Trophoblast cell (in vitro differentiated cells and primary cell): Measurements from ENCODE around the gene CSTA.

Experiments
- DNase-seq, 2 donors: peaks; one replicate each; pipeline ENCODE4 v3.0.0-alpha.2; 2016
- H2AFZ ChIP-seq: 2 replicates; pipeline ENCODE4 v1.6.1; 2013; ENCODE audit warnings: low read length, moderate library complexity, mild to moderate bottlenecking; ENCODE audit not compliant: insufficient read depth, poor library complexity
- H2AK5ac ChIP-seq: 2 replicates; pipeline ENCODE4 v1.6.1; 2013; ENCODE audit warnings: mild to moderate bottlenecking, low read length
- H2BK120ac ChIP-seq: 2 replicates; pipeline ENCODE4 v1.6.1; 2013; ENCODE audit warnings: low read length, mild to moderate bottlenecking, moderate library complexity; ENCODE audit not compliant: insufficient read depth, poor library complexity
- H2BK12ac ChIP-seq: 2 replicates; pipeline ENCODE4 v1.6.1; 2013; ENCODE audit warnings: mild to moderate bottlenecking, low read length, moderate library complexity
- H2BK5ac ChIP-seq: 2 replicates; pipeline ENCODE4 v1.6.1; 2013; ENCODE audit warnings: low read length, low read depth, moderate library complexity, mild to moderate bottlenecking; ENCODE audit not compliant: poor library complexity
- H3K14ac ChIP-seq: 2 replicates; pipeline ENCODE4 v1.6.1; 2013; ENCODE audit warnings: mild to moderate bottlenecking, low read length
- H3K18ac ChIP-seq: 2 replicates; pipeline ENCODE4 v1.6.1; 2013; ENCODE audit warnings: mild to moderate bottlenecking, low read length
- H3K23ac ChIP-seq: 2 replicates; pipeline ENCODE4 v1.6.1; 2013; ENCODE audit warnings: low read length
- H3K27ac ChIP-seq: 2 replicates; pipeline ENCODE4 v1.5.1; 2013; ENCODE audit warnings: low read depth, mild to moderate bottlenecking, inconsistent platforms, low read length, moderate library complexity
- H3K27me3 ChIP-seq: 2 replicates; pipeline ENCODE4 v1.6.1; 2013; ENCODE audit warnings: inconsistent platforms, mild to moderate bottlenecking, low read length, moderate library complexity; ENCODE audit not compliant: insufficient read depth
- H3K36me3 ChIP-seq, 2 experiments: 1 replicate in 1 of 2; 2 replicates in 1 of 2; pipeline ENCODE4 v1.6.1; 2013; ENCODE audit warnings: low read length in 2 of 2, mild to moderate bottlenecking in 2 of 2, moderate library complexity in 1 of 2; ENCODE audit not compliant: insufficient read depth in 2 of 2, control insufficient read depth in 1 of 2
- H3K4ac ChIP-seq: 2 replicates; pipeline ENCODE4 v1.6.1; 2013; ENCODE audit warnings: low read depth, mild to moderate bottlenecking, low read length, moderate library complexity
- H3K4me1 ChIP-seq, 2 experiments: 1 replicate in 1 of 2; 2 replicates in 1 of 2; pipeline ENCODE4 v1.6.1; 2013; ENCODE audit warnings: low read length in 2 of 2, mild to moderate bottlenecking in 2 of 2, moderate library complexity in 1 of 2; ENCODE audit not compliant: insufficient read depth in 2 of 2, control insufficient read depth in 1 of 2
- H3K4me2 ChIP-seq: 2 replicates; pipeline ENCODE4 v1.6.1; 2013; ENCODE audit warnings: inconsistent platforms, mild to moderate bottlenecking, low read length, moderate library complexity
- H3K4me3 ChIP-seq: 2 replicates; pipeline ENCODE4 v1.5.1; 2013; ENCODE audit warnings: mild to moderate bottlenecking, low read depth, low read length, inconsistent platforms
- H3K79me1 ChIP-seq: one replicate; pipeline ENCODE4 v1.6.1; 2013; ENCODE audit warnings: low read length
- H3K79me2 ChIP-seq: 2 replicates; pipeline ENCODE4 v1.6.1; 2013; ENCODE audit warnings: low read length, mild to moderate bottlenecking; ENCODE audit not compliant: control insufficient read depth, insufficient read depth, poor library complexity
- H3K9ac ChIP-seq: 2 replicates; pipeline ENCODE4 v1.6.1; 2013; ENCODE audit warnings: mild to moderate bottlenecking, low read length
- H3K9me3 ChIP-seq: 2 replicates; pipeline ENCODE4 v1.6.1; 2013; ENCODE audit warnings: low read depth, mild to moderate bottlenecking, control low read depth, inconsistent platforms, low read length; ENCODE audit not compliant: insufficient read depth
- H4K12ac ChIP-seq: 2 replicates; pipeline ENCODE4 v1.6.1; 2013; ENCODE audit warnings: low read depth, mild to moderate bottlenecking, low read length, moderate library complexity
- H4K8ac ChIP-seq: 2 replicates; pipeline ENCODE4 v1.6.1; 2013; ENCODE audit warnings: low read depth, mild to moderate bottlenecking, low read length, moderate library complexity
- H4K91ac ChIP-seq: one replicate; pipeline ENCODE4 v1.6.1; 2013; ENCODE audit warnings: low read depth, mild to moderate bottlenecking, low read length, moderate library complexity
- WGBS: extraction: QIAGEN DNeasy Blood & Tissue Kit; methylation state at CpG from one replicate; pipeline ENCODE4 v1.1.7; 2013; ENCODE audit warnings: missing lambda C conversion rate; ENCODE audit not compliant: insufficient read length, insufficient coverage; ENCODE audit errors: extremely low coverage; 5-methylcytosine and 5-hydroxymethylcytosine counted together

Gene CSTA

GRCh38 chr3:122318620-122319019 is 6.4 kb upstream of the CSTA start:
- H4K12ac ChIP-seq, result no peak overlapping the region
- H2BK12ac ChIP-seq, result no peak overlapping the region
- no CpG with 5 or more reads among the region's 2 CpGs for WGBS
- H2BK120ac ChIP-seq, result no peak overlapping the region
- H2AFZ ChIP-seq, result no peak overlapping the region
- no peaks in the 10 kb centered on the region for H3K79me2 ChIP-seq
- H2BK5ac ChIP-seq, result no peak overlapping the region
- H3K4me3 ChIP-seq, result no peak overlapping the region
- H3K9ac ChIP-seq, result no peak overlapping the region
- H3K27ac ChIP-seq, result no peak overlapping the region
- no peaks in the 10 kb centered on the region for H3K9me3 ChIP-seq
- H3K18ac ChIP-seq, result no peak overlapping the region
- H3K14ac ChIP-seq, result no peak overlapping the region
- no peak overlapping the region for H4K91ac ChIP-seq
- no peak overlapping the region for H4K8ac ChIP-seq
- no peak overlapping the region for H3K4me2 ChIP-seq
- no peaks in the 10 kb centered on the region for H3K79me1 ChIP-seq
- H3K27me3 ChIP-seq, result no peaks in the 10 kb centered on the region
- H3K36me3 ChIP-seq, result no peaks in the 10 kb centered on the region
- no peak overlapping the region for H2AK5ac ChIP-seq
- peak; percentile 59 to 90 for DNase-seq
- H3K23ac ChIP-seq, result no peak overlapping the region
- no peaks in the 10 kb centered on the region for H3K4me1 ChIP-seq
- H3K4ac ChIP-seq, result no peak overlapping the region

GRCh38 chr3:122322095-122323075 is 2.7 kb upstream of the CSTA start:
- Histone ChIP-seq H4K91ac (no peak overlapping the region), H3K36me3 (no peaks in the 10 kb centered on the region), H2AFZ (no peak overlapping the region), H2BK12ac (no peak overlapping the region), H4K8ac (no peak overlapping the region), H4K12ac (no peak overlapping the region), H3K14ac (no peak overlapping the region), H3K4me3 (no peak overlapping the region), H3K18ac (no peak overlapping the region), H3K27me3 (no peaks in the 10 kb centered on the region), H3K9me3 (no peaks in the 10 kb centered on the region), H2BK5ac (no peak overlapping the region), H3K4ac (no peak overlapping the region), H3K4me2 (no peak overlapping the region), H3K79me1 (no peaks in the 10 kb centered on the region), H3K9ac (no peak overlapping the region), H3K79me2 (no peaks in the 10 kb centered on the region), H3K4me1 (no peaks in the 10 kb centered on the region), H2AK5ac (no peak overlapping the region), H2BK120ac (no peak overlapping the region), H3K27ac (no peak overlapping the region), H3K23ac (no peak overlapping the region)
- no peak for DNase-seq
- WGBS, result no CpG with 5 or more reads among the region's 5 CpGs

GRCh38 chr3:122325769-122326168 is 721 bp downstream of the CSTA start:
- Histone ChIP-seq H3K4me1 (no peaks in the 10 kb centered on the region), H3K4ac (no peak overlapping the region), H2BK5ac (no peak overlapping the region), H3K27me3 (no peaks in the 10 kb centered on the region), H3K18ac (no peak overlapping the region), H3K4me3 (no peak overlapping the region), H3K23ac (no peak overlapping the region), H4K8ac (no peak overlapping the region), H3K4me2 (no peak overlapping the region), H3K27ac (no peak overlapping the region), H3K14ac (no peak overlapping the region), H3K9ac (no peak overlapping the region), H2BK12ac (no peak overlapping the region), H3K36me3 (no peaks in the 10 kb centered on the region), H3K9me3 (no peaks in the 10 kb centered on the region), H4K91ac (no peak overlapping the region), H3K79me2 (no peaks in the 10 kb centered on the region), H3K79me1 (no peaks in the 10 kb centered on the region), H2BK120ac (no peak overlapping the region), H2AFZ (no peak overlapping the region), H4K12ac (no peak overlapping the region), H2AK5ac (no peak overlapping the region)
- no peak for DNase-seq
- WGBS, result no CpG with 5 or more reads among the region's 3 CpGs

GRCh38 chr3:122331886-122332285 is 6.8 kb downstream of the CSTA start:
- Histone ChIP-seq H2BK120ac (no peak overlapping the region), H3K79me2 (no peaks in the 10 kb centered on the region)
- no peak for DNase-seq

More at GRCh38 chr3:122331886-122332285, 6.8 kb downstream of the CSTA start:
- Histone ChIP-seq H2BK5ac (no peak overlapping the region), H3K9me3 (no peaks in the 10 kb centered on the region), H2BK12ac (no peak overlapping the region), H3K4ac (no peak overlapping the region), H2AK5ac (no peak overlapping the region), H3K4me3 (no peak overlapping the region), H2AFZ (no peak overlapping the region), H3K4me2 (no peak overlapping the region), H3K4me1 (no peaks in the 10 kb centered on the region), H4K12ac (no peak overlapping the region), H3K27me3 (peaks cover 2% of the 10 kb centered on the region), H3K23ac (no peak overlapping the region), H3K36me3 (no peaks in the 10 kb centered on the region), H4K8ac (no peak overlapping the region), H3K14ac (no peak overlapping the region), H3K9ac (no peak overlapping the region), H3K27ac (no peak overlapping the region), H3K18ac (no peak overlapping the region), H4K91ac (no peak overlapping the region), H3K79me1 (no peaks in the 10 kb centered on the region)
- WGBS, result no CpG with 5 or more reads among the region's 4 CpGs
